Measurements from ENCODE around the gene VCAN.
A peak's percentile ranks its signal among the peaks of the same experiment; 100 is the strongest.

The VCAN gene

GRCh38 chr5:83595217-83595616 lies 123.7 kb downstream of the VCAN start:
- Histone ChIP-seq H3K4me2 (ENCODE audit: low read length) (no peak overlapping the region), H3F3A (ENCODE audit: control insufficient read depth, insufficient read depth) (no peaks in the 10 kb centered on the region), H3K9me3 (ENCODE audit: control insufficient read depth, insufficient read depth, low read length) (no peaks in the 10 kb centered on the region), H3K4me1 (ENCODE audit: control insufficient read depth, low read length) (no peaks in the 10 kb centered on the region), H4K20me1 (ENCODE audit: control insufficient read depth, insufficient read depth, low read depth, low read length) (no peaks in the 10 kb centered on the region), H3K9me2 (replicated peaks; ENCODE audit: control insufficient read depth, low read length) (no peaks in the 10 kb centered on the region), H3K36me3 (ENCODE audit: control insufficient read depth, low read length) (no peaks in the 10 kb centered on the region), H3K27ac (ENCODE audit: low read depth, low read length) (no peak overlapping the region), H3K4me3 (ENCODE audit: low read length) (no peak overlapping the region), H3K79me2 (ENCODE audit: control insufficient read depth, low read length) (no peaks in the 10 kb centered on the region), H3K27me3 (ENCODE audit: control insufficient read depth, low read length) (no peaks in the 10 kb centered on the region)
- TF ChIP-seq CTCF (IDR thresholded peaks at IDR 0.05; ENCODE audit: low read depth, low read length, poor library complexity, severe bottlenecking) (no peak), EZH2phosphoT487 (IDR thresholded peaks at IDR 0.05; ENCODE audit: borderline replicate concordance, low read length) (no peak)

GRCh38 chr5:83608122-83608521 lies 136.6 kb downstream of the VCAN start:
- Histone ChIP-seq H3K9me3 (ENCODE audit: control insufficient read depth, insufficient read depth, low read length) (no peaks in the 10 kb centered on the region), H3K4me2 (ENCODE audit: low read length) (no peak overlapping the region), H3K79me2 (ENCODE audit: control insufficient read depth, low read length) (no peaks in the 10 kb centered on the region), H3K9me2 (replicated peaks; ENCODE audit: control insufficient read depth, low read length) (no peaks in the 10 kb centered on the region), H3K27me3 (ENCODE audit: control insufficient read depth, low read length) (no peaks in the 10 kb centered on the region), H3K27ac (ENCODE audit: low read depth, low read length) (no peak overlapping the region), H3K4me3 (ENCODE audit: low read length) (no peak overlapping the region), H3K4me1 (ENCODE audit: control insufficient read depth, low read length) (no peaks in the 10 kb centered on the region), H3F3A (ENCODE audit: control insufficient read depth, insufficient read depth) (no peaks in the 10 kb centered on the region), H3K36me3 (ENCODE audit: control insufficient read depth, low read length) (no peaks in the 10 kb centered on the region), H4K20me1 (ENCODE audit: control insufficient read depth, insufficient read depth, low read depth, low read length) (no peaks in the 10 kb centered on the region)
- TF ChIP-seq CTCF (IDR thresholded peaks at IDR 0.05; ENCODE audit: low read depth, low read length, poor library complexity, severe bottlenecking) (peak; percentile 39), EZH2phosphoT487 (IDR thresholded peaks at IDR 0.05; ENCODE audit: borderline replicate concordance, low read length) (no peak)

- Histone ChIP-seq H3K4me3 (ENCODE audit: low read length) (no peak overlapping the region), H3K4me2 (ENCODE audit: low read length) (no peak overlapping the region), H4K20me1 (ENCODE audit: control insufficient read depth, insufficient read depth, low read depth, low read length) (no peaks in the 10 kb centered on the region), H3K79me2 (ENCODE audit: control insufficient read depth, low read length) (no peaks in the 10 kb centered on the region), H3K27ac (ENCODE audit: low read depth, low read length) (no peak overlapping the region), H3K4me1 (ENCODE audit: control insufficient read depth, low read length) (no peaks in the 10 kb centered on the region), H3K9me2 (replicated peaks; ENCODE audit: control insufficient read depth, low read length) (no peaks in the 10 kb centered on the region), H3K36me3 (ENCODE audit: control insufficient read depth, low read length) (no peaks in the 10 kb centered on the region), H3K27me3 (ENCODE audit: control insufficient read depth, low read length) (no peaks in the 10 kb centered on the region), H3K9me3 (ENCODE audit: control insufficient read depth, insufficient read depth, low read length) (no peaks in the 10 kb centered on the region), H3F3A (ENCODE audit: control insufficient read depth, insufficient read depth) (no peaks in the 10 kb centered on the region)
- TF ChIP-seq EZH2phosphoT487 (IDR thresholded peaks at IDR 0.05; ENCODE audit: borderline replicate concordance, low read length) (no peak), CTCF (IDR thresholded peaks at IDR 0.05; ENCODE audit: low read depth, low read length, poor library complexity, severe bottlenecking) (no peak)
Measured at GRCh38 chr5:83614841-83615240, 143.3 kb downstream of the VCAN start.

- Histone ChIP-seq H3K4me3 (ENCODE audit: low read length) (no peak overlapping the region), H3K4me2 (ENCODE audit: low read length) (no peak overlapping the region), H3K36me3 (ENCODE audit: control insufficient read depth, low read length) (no peaks in the 10 kb centered on the region), H3K9me2 (replicated peaks; ENCODE audit: control insufficient read depth, low read length) (no peaks in the 10 kb centered on the region), H3K79me2 (ENCODE audit: control insufficient read depth, low read length) (no peaks in the 10 kb centered on the region), H3F3A (ENCODE audit: control insufficient read depth, insufficient read depth) (no peaks in the 10 kb centered on the region), H3K27me3 (ENCODE audit: control insufficient read depth, low read length) (peaks cover 2% of the 10 kb centered on the region; the same call in 1 of the 2 replicates), H3K4me1 (ENCODE audit: control insufficient read depth, low read length) (no peaks in the 10 kb centered on the region), H3K27ac (ENCODE audit: low read depth, low read length) (no peak overlapping the region), H3K9me3 (ENCODE audit: control insufficient read depth, insufficient read depth, low read length) (no peaks in the 10 kb centered on the region), H4K20me1 (ENCODE audit: control insufficient read depth, insufficient read depth, low read depth, low read length) (no peaks in the 10 kb centered on the region)
- TF ChIP-seq CTCF (IDR thresholded peaks at IDR 0.05; ENCODE audit: low read depth, low read length, poor library complexity, severe bottlenecking) (no peak), EZH2phosphoT487 (IDR thresholded peaks at IDR 0.05; ENCODE audit: borderline replicate concordance, low read length) (no peak)
Measured at GRCh38 chr5:83628360-83628759, 156.8 kb downstream of the VCAN start.
